A673 (cell line): ENCODE data around the gene SNX30. TPM values are rescaled to one million over a fixed set of nuclear protein-coding genes. Genes with fewer than 3 reads are reported as not detected.

Experiments used
- BruUV-seq: library from RNA; stranded (reverse); fragments of 400-500 nt; replicated peaks from 2 replicates; lab custom pipeline; 2021; lab: Mats Ljungman, UMichigan
- CTCF ChIA-PET: fragments of 300-600 bp; sonication (Branson Sonifier 250); formaldehyde crosslinking; loops from one replicate; lab custom pipeline; 2022; ENCODE audit warnings: antibody characterized with exemption; lab: Charles Lee
- POLR2A ChIA-PET: fragments of 300-600 bp; sonication (Branson Sonifier 250); formaldehyde crosslinking; loops from one replicate; lab custom pipeline; 2022; ENCODE audit warnings: antibody characterized with exemption; ENCODE audit not compliant: low non-redundant PET; lab: Charles Lee
- DNase-seq: peaks from one replicate; pipeline ENCODE4 v3.0.0-alpha.2; 2015; ENCODE audit warnings: low spot score
- H3K27ac ChIP-seq: fragments of 200-600 bp; sonication (generic); 2 replicates; pipeline ENCODE4 v1.5.1; 2016; ENCODE audit warnings: mixed run types, low read depth, mild to moderate bottlenecking, mixed read lengths, antibody characterized with exemption, low read length; ENCODE audit not compliant: poor library complexity, severe bottlenecking
- H3K27me3 ChIP-seq: fragments of 200-600 bp; sonication (generic); replicated peaks from 2 replicates; pipeline ENCODE4 v1.6.1; 2017; ENCODE audit warnings: mixed run types, low read depth, mild to moderate bottlenecking, mixed read lengths, antibody characterized with exemption, low read length; ENCODE audit not compliant: insufficient read depth, poor library complexity
- H3K36me3 ChIP-seq: fragments of 200-600 bp; sonication (generic); 2 replicates; pipeline ENCODE4 v1.6.1; 2016; ENCODE audit warnings: mixed run types, mild to moderate bottlenecking, mixed read lengths, antibody characterized with exemption, low read length; ENCODE audit not compliant: insufficient read depth, poor library complexity, severe bottlenecking
- H3K4me1 ChIP-seq: fragments of 200-600 bp; sonication (generic); 2 replicates; pipeline ENCODE4 v1.6.1; 2017; ENCODE audit warnings: mixed run types, mild to moderate bottlenecking, mixed read lengths, antibody characterized with exemption, low read length; ENCODE audit not compliant: insufficient read depth, poor library complexity, severe bottlenecking
- H3K4me3 ChIP-seq: fragments of 200-600 bp; sonication (generic); 2 replicates; pipeline ENCODE4 v1.5.1; 2016; ENCODE audit warnings: low read depth, mixed run types, mild to moderate bottlenecking, mixed read lengths, low read length; ENCODE audit not compliant: poor library complexity, severe bottlenecking
- H3K9me3 ChIP-seq: fragments of 200-600 bp; sonication (generic); 2 replicates; pipeline ENCODE4 v1.6.1; 2016; ENCODE audit warnings: mixed run types, low read depth, mild to moderate bottlenecking, mixed read lengths, antibody characterized with exemption, low read length; ENCODE audit not compliant: poor library complexity, severe bottlenecking
- CTCF ChIP-seq: fragments of 300-800, 200-600 bp; sonication (generic); conservative IDR thresholded peaks from 2 replicates; pipeline ENCODE4 v1.5.1; 2017; ENCODE audit warnings: low read depth, mild to moderate bottlenecking, antibody characterized with exemption, low read length, moderate library complexity, mixed read lengths
- EZH2 ChIP-seq: fragments of 200-600 bp; sonication (generic); IDR thresholded peaks from 2 replicates; pipeline ENCODE4 v1.6.1; 2017; ENCODE audit warnings: borderline replicate concordance, low read depth, mild to moderate bottlenecking, mixed read lengths, antibody characterized with exemption, low read length; ENCODE audit not compliant: poor library complexity, severe bottlenecking
- intact Hi-C: fragments of 100-400 bp; cut with micrococcal nuclease; formaldehyde crosslinking; loops from one replicate; pipeline ENCODE4 v1.10.0; 2022; ENCODE audit not compliant: unreplicated experiment
- total RNA-seq: library from RNA; stranded (reverse); gene quantifications from 2 replicates; pipeline ENCODE4 v1.2.3, GENCODE V29; 2021

SNX30 gene
- total RNA-seq, 1 experiment from 2014 or later = 6.1 TPM

DNA sequence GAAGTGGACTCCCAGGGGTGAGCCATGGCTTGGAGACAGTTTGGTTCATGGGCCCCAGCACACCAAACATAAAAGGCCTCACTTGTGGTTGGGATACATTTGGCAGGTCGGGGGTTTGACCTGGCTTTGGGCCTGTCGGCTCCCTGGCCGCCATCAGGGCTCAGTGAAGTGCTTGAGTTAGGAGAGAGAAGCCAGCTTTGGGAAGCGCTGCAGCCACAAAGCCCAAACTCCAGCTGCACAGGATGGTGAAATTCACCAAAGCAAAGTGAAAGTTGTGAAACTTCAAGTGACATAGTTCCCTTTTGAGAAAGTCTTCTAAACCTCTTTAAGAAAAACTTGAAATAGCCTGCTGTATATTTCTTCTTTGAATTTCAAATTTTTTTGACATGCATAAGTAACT is 112.7 kb downstream of the SNX30 start:
- no peak for DNase-seq
- Histone ChIP-seq H3K4me1 (no peaks in the 10 kb centered on the region), H3K36me3 (no peaks in the 10 kb centered on the region), H3K4me3 (no peak overlapping the region), H3K9me3 (no peaks in the 10 kb centered on the region), H3K27ac (no peak overlapping the region), H3K27me3 (no peaks in the 10 kb centered on the region)
- intact Hi-C loops = no loop called here
- no peak for TF ChIP-seq EZH2
- TF ChIP-seq CTCF = no peak
- ChIA-PET POLR2A (no interaction called here), CTCF (no interaction called here)
- BruUV-seq = no TSS peak

DNA sequence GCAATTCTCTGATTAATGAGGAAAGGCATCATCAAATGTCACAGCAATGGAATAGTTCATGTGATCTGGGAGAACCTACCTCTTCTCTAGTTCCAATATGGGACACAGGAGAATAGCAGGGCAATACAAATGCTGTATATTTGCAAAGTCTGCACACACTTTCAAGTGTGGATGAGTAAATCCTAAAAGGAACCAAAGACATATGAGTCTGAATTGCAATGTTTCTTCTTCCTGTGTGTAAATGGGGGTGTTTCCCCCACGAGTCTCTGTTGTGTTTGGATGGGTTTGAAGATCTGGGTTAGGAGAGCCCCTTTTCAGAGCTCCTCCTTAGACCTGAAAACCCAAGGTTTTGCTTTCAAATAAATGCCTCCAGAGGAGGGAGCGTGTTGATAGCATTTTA is 113.2 kb downstream of the SNX30 start:
- Histone ChIP-seq H3K36me3 (no peaks in the 10 kb centered on the region), H3K27ac (no peak overlapping the region), H3K4me3 (no peak overlapping the region), H3K9me3 (no peaks in the 10 kb centered on the region), H3K27me3 (no peaks in the 10 kb centered on the region), H3K4me1 (no peaks in the 10 kb centered on the region)
- no peak for DNase-seq
- intact Hi-C loops = no loop called here
- no TSS peak for BruUV-seq
- no peak for TF ChIP-seq EZH2
- no peak for TF ChIP-seq CTCF
- ChIA-PET POLR2A (no interaction called here), CTCF (no interaction called here)

- H3K4me1 ChIP-seq = no peaks in the 10 kb centered on the region
- intact Hi-C loops = no loop called here
- CTCF ChIA-PET = no interaction called here
These were observed 113.8 kb downstream of the SNX30 start for GRCh38 chr9:112864403-112864802.

More at GRCh38 chr9:112864403-112864802, 113.8 kb downstream of the SNX30 start:
- POLR2A ChIA-PET = no interaction called here
- Histone ChIP-seq H3K27me3 (no peaks in the 10 kb centered on the region), H3K4me3 (no peak overlapping the region), H3K9me3 (no peaks in the 10 kb centered on the region), H3K36me3 (no peaks in the 10 kb centered on the region), H3K27ac (no peak overlapping the region)
- DNase-seq = no peak
- TF ChIP-seq EZH2 (no peak), CTCF (no peak)
- BruUV-seq = no TSS peak
